Fibroblast of lung (primary cell): ENCODE results near the gene TMEM205.

ENCODE experiments used
- CTCF ChIP-seq, 2 donors: IDR thresholded peaks in 1 of 2; conservative IDR thresholded peaks in 1 of 2; 1 replicate in 1 of 2; 2 replicates in 1 of 2; pipeline ENCODE4 v1.5.1; 2011 to 2012; ENCODE audit warnings: low read length in 2 of 2, control low read depth in 1 of 2, inconsistent platforms in 1 of 2, low read depth in 1 of 2, mild to moderate bottlenecking in 1 of 2
- EZH2 ChIP-seq: IDR thresholded peaks from 2 replicates; pipeline ENCODE4 v1.5.1; 2012; ENCODE audit warnings: low read length, control low read depth, mild to moderate bottlenecking; ENCODE audit errors: missing control alignments

- peak in 1 of 2 donors; percentile 6 for TF ChIP-seq CTCF (conservative IDR thresholded peaks at IDR 0.05 in 1 of 2, IDR thresholded peaks at IDR 0.05 in 1 of 2; ENCODE audit: low read depth in 1 of 2, low read length in 2 of 2)
- no peak for TF ChIP-seq EZH2
These were observed 22.4 kb downstream of the TMEM205 start for GRCh38 chr19:11323601-11324078.
